NCI-H446 (cell line): ENCODE results near the gene KDM2B.
"Not testable (repeated sequence)": the region's sequence is repeated elsewhere in the genome, so short reads cannot be mapped to it uniquely, and the experiment has no call there.

Source experiments
- DNase-seq, 2 experiments: peaks; one replicate each; lab custom pipeline; 2025; lab: John Stamatoyannopoulos, UW

KDM2B gene

DNA sequence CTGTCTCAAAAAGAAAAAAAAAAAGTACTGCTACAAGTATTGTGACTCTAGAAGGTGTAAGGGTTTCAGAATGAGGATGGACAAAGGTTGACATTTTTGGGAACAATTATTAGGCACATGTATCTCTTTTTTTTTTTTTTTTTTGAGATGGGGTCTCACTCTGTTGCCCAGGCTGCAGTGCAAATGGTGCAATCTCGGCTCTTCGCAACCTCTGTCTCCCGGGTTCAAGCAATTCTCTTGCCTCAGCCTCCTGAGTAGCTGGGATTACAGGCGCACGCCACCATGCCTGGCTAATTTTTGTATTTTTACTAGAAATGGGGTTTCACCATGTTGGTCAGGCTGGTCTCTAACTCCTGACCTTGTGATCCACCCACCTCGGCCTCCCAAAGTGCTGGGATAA is 195.9 kb downstream of the KDM2B start:
- not testable (repeated sequence) for DNase-seq

DNA sequence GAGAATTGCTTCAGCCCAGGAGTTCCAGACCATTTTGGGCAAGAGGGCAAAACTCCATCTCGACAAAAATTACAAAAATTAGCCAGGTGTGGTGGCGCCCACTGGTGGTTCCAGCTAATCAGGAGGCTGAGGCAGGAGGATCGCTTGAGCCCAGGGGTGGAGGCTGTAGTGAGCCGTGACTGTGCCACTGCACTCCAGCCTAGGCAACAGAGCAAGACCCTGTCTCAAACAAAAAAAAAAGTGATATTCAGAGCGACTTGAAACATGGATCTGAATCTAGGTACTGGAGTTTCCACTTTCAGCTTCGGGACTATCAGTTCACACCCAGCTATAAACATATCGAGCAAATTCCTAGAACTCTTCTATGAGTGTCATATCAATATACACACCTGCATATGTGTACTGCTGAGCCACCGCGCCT is 197.2 kb downstream of the KDM2B start:
- no peak for DNase-seq

DNA sequence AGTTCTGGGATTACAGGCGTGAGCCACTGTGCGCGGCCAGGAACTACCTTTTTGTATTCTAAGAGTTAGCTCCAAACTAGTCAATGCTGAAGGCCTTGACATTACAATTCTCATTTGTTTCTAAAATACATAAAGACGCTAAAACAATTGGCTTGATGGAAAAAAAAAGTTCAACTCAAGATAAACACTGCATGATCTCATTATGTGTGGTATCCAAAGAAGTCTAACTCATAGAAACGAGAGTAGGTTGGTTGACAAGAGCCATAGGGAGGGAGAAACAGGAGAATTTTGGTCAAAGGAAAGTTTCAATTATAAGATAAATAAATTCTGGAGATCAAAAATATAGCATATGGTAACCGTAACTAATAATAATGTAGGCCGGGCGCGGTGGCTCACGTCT is 200.9 kb downstream of the KDM2B start:
- no peak for DNase-seq
